ENCODE results near the gene IMPA2.
A peak's percentile ranks its signal among the peaks of the same experiment; 100 is the strongest.

The IMPA2 gene

DNA sequence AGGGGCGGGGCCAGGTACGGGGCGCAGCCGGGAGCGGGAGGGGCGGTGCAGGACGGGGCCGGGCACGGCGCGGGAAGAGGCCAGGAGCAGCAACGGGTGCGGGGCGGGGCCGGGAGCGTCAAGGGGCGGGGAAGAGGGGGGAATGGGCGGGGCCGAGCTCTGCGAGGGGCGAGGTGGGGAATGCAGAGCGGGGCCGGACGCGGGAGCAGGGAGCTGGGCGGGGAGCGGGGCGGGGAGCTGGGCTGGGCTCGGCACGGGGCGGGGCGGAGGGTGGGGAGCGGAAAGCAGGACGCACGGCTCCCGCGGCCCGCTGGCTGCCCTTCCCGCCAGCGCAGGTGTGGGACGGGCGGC, at the start of gene IMPA2:
Gene IMPA2, plus strand, starts transcription at position 316 of the 351 bp plus-strand sequence. CDS start 163 bp downstream, outside the sequence.
- TF ChIP-seq MYC (IDR thresholded peaks at IDR 0.05; ENCODE audit: low read depth, low read length) (no peak), POLR2A (IDR thresholded peaks at IDR 0.05; ENCODE audit: extremely low read depth, insufficient read length) (peak; percentile 60)
- TF ChIP-seq, protein P1, sequence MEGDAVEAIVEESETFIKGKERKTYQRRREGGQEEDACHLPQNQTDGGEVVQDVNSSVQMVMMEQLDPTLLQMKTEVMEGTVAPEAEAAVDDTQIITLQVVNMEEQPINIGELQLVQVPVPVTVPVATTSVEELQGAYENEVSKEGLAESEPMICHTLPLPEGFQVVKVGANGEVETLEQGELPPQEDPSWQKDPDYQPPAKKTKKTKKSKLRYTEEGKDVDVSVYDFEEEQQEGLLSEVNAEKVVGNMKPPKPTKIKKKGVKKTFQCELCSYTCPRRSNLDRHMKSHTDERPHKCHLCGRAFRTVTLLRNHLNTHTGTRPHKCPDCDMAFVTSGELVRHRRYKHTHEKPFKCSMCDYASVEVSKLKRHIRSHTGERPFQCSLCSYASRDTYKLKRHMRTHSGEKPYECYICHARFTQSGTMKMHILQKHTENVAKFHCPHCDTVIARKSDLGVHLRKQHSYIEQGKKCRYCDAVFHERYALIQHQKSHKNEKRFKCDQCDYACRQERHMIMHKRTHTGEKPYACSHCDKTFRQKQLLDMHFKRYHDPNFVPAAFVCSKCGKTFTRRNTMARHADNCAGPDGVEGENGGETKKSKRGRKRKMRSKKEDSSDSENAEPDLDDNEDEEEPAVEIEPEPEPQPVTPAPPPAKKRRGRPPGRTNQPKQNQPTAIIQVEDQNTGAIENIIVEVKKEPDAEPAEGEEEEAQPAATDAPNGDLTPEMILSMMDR (IDR thresholded peaks at IDR 0.05; ENCODE audit: low read depth, low read length), result no peak
- TF ChIP-seq, protein P2, sequence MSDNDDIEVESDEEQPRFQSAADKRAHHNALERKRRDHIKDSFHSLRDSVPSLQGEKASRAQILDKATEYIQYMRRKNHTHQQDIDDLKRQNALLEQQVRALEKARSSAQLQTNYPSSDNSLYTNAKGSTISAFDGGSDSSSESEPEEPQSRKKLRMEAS (IDR thresholded peaks at IDR 0.05; ENCODE audit: low read depth, low read length), result no peak
- DNase-seq (ENCODE audit: low read depth), result no peak
- peak within 1 kb of the TSS; percentile 80 for H3K4me3 ChIP-seq (ENCODE audit: low read depth, low read length)

DNA sequence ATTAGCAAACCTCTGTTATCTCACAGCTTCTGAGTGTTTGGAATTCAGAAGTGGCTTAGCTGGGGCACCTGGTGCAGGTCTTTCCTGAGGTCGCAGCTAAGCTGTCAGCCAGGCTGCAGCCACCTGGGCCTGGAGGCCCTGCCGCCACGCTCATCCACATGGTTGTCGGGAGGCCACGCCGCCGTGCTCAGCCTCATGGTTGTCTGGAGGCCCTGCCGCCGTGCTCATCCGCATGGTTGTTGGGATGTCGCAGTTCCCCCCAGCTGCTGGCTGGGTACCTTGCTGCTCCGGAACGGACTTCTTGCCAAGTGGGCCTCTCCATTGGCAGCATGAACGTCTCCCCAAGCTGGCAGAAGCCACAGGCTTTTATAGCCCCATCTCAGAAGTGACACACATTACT, 48.9 kb upstream of the IMPA2 start:
- TF ChIP-seq MYC (IDR thresholded peaks at IDR 0.05; ENCODE audit: low read depth, low read length), result no peak
- TF ChIP-seq POLR2A (IDR thresholded peaks at IDR 0.05; ENCODE audit: extremely low read depth, insufficient read length), result no peak
- TF ChIP-seq, protein P1 (IDR thresholded peaks at IDR 0.05; ENCODE audit: low read depth, low read length), result no peak
- TF ChIP-seq, protein P2 (IDR thresholded peaks at IDR 0.05; ENCODE audit: low read depth, low read length), result no peak

DNA sequence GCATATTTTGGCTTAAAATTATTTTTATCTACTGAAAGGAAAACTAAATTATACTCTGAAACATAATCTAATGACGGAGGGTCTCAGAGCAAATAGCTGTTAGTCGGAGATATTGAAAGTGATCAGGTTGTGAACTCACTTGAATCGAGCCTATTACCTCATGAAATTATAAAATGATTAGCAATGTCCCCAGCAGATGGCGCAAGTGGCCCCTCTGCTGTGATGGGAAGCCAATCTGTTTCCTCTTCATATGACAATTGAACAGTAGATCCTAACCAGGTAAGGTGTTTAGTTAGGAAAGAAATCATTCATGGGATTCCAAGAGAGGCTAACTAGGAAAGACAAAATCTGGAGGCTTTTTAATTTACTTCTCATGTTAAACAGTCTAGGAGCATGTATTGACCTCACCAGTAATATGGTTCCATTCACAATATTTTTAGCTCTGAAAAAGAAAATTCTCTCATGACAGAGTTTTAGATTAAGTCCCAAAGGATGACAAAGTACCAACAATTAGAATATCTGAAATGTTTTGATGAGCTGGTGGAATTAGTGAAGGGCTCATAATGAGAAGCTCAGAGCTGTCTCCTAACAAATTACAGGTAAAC, 43.3 kb upstream of the IMPA2 start:
- no peak overlapping the region for H3K4me3 ChIP-seq (ENCODE audit: low read depth, low read length)
- peak; percentile 74 for DNase-seq (ENCODE audit: low read depth)
- TF ChIP-seq, protein P2 (IDR thresholded peaks at IDR 0.05; ENCODE audit: low read depth, low read length), result no peak
- TF ChIP-seq, protein P1 (IDR thresholded peaks at IDR 0.05; ENCODE audit: low read depth, low read length), result peak; percentile 66
- TF ChIP-seq POLR2A (IDR thresholded peaks at IDR 0.05; ENCODE audit: extremely low read depth, insufficient read length) (no peak), MYC (IDR thresholded peaks at IDR 0.05; ENCODE audit: low read depth, low read length) (no peak)

More for the DNA sequence above, 48.9 kb upstream of the IMPA2 start:
- DNase-seq (ENCODE audit: low read depth), result no peak
- no peak overlapping the region for H3K4me3 ChIP-seq (ENCODE audit: low read depth, low read length)

DNA sequence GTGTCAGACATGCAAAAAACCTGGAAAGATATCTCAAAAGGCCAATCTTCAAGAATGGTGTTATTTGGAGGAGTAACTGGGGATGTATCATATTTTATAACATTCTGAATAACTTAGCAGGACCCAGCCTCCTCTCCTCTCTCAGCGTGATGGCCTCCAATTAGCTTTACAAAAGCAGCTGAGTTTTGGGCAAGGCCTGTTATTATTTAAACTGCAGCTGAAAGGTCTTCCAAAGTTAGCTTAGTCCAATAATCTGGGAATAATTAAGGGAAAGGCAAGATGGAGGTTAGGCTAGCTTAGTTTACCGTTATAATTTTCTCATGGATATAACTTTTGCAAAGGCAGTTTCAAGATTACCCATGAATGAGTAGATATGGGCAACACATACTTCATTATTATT, 40.4 kb upstream of the IMPA2 start:
- DNase-seq (ENCODE audit: low read depth), result no peak
- no peak overlapping the region for H3K4me3 ChIP-seq (ENCODE audit: low read depth, low read length)
- TF ChIP-seq, protein P2 (IDR thresholded peaks at IDR 0.05; ENCODE audit: low read depth, low read length), result no peak
- TF ChIP-seq, protein P1 (IDR thresholded peaks at IDR 0.05; ENCODE audit: low read depth, low read length), result no peak
- TF ChIP-seq POLR2A (IDR thresholded peaks at IDR 0.05; ENCODE audit: extremely low read depth, insufficient read length) (no peak), MYC (IDR thresholded peaks at IDR 0.05; ENCODE audit: low read depth, low read length) (no peak)

DNA sequence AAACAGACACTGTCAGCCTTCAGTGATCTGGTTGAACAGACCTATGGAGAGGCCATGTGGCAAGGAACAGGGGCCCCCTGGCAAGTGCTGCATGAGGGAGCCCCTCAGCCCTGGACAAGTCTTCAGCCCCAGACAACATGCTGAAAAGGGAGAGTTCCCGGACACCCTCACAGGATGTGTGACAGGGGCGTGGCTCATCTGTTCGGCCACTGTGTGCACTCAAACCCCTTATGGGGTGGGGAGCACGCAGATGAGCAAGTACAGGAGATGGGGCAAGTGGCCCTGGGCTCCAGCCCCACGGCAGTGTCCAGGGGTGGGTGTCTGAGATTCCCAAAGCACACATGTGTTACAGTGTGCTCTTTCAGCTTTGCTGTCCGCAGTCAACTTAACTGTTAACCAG, 37.8 kb upstream of the IMPA2 start:
- no peak for DNase-seq (ENCODE audit: low read depth)
- no peak for TF ChIP-seq POLR2A (IDR thresholded peaks at IDR 0.05; ENCODE audit: extremely low read depth, insufficient read length)
- TF ChIP-seq, protein P1 (IDR thresholded peaks at IDR 0.05; ENCODE audit: low read depth, low read length), result no peak
- TF ChIP-seq, protein P2 (IDR thresholded peaks at IDR 0.05; ENCODE audit: low read depth, low read length), result no peak
- TF ChIP-seq MYC (IDR thresholded peaks at IDR 0.05; ENCODE audit: low read depth, low read length), result no peak
- H3K4me3 ChIP-seq (ENCODE audit: low read depth, low read length), result no peak overlapping the region
